ENCODE measurements around the gene SRP9.

DNA sequence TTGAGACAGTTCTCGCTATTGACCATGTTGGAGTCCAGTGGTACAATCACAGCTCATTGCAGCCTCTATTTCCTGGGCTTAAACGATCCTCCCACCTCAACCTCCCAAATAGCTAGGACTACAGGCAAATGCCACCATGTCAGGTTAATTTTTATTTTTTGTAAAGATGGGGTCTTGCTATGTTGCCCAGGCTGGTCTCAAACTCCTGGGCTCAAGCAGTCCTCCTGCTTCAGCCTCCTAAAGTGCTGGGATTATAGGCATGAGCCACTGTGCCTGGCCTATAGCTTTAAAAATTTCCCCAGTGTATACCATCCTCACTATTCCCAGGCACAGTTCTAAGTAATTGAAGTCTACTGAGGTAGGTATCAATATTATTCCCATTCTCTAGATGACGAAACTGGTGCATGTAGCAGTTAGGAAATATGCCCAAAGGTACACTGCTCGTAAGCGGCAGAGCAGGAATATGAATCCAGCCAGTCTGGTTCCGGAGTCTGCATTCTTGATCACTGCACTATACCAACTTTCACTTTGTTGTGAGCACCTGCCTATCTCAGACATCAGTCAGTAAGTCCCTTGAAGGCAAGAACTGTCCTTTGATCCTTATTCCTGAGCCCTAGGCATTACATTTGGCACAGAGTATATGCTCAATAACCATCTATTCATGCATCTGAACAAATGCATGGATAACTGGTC, 11.5 kb upstream of the SRP9 start:
- TF ChIP-seq, protein P1, sequence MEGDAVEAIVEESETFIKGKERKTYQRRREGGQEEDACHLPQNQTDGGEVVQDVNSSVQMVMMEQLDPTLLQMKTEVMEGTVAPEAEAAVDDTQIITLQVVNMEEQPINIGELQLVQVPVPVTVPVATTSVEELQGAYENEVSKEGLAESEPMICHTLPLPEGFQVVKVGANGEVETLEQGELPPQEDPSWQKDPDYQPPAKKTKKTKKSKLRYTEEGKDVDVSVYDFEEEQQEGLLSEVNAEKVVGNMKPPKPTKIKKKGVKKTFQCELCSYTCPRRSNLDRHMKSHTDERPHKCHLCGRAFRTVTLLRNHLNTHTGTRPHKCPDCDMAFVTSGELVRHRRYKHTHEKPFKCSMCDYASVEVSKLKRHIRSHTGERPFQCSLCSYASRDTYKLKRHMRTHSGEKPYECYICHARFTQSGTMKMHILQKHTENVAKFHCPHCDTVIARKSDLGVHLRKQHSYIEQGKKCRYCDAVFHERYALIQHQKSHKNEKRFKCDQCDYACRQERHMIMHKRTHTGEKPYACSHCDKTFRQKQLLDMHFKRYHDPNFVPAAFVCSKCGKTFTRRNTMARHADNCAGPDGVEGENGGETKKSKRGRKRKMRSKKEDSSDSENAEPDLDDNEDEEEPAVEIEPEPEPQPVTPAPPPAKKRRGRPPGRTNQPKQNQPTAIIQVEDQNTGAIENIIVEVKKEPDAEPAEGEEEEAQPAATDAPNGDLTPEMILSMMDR (conservative IDR thresholded peaks at IDR 0.05; ENCODE audit: low read depth in 2 of 2) = no peak
- no peak for TF ChIP-seq EZH2 (IDR thresholded peaks at IDR 0.05; ENCODE audit: low read depth, unreplicated experiment)
- no peak for TF ChIP-seq ZNF331 (CRISPR knock-in tag; IDR thresholded peaks at IDR 0.05; ENCODE audit: low read depth)
- TF ChIP-seq EZH2phosphoT487 (IDR thresholded peaks at IDR 0.05; ENCODE audit: unreplicated experiment) = no peak

Data from GM23338 (cell line).